A673 (cell line): Measurements from ENCODE around the gene OR4E2. TPM values are rescaled to one million over a fixed set of nuclear protein-coding genes. Genes with fewer than 3 reads are reported as not detected.
A peak's percentile ranks its signal among the peaks of the same experiment; 100 is the strongest.

ENCODE experiments used
- BruUV-seq: library from RNA; stranded (reverse); fragments of 400-500 nt; replicated peaks from 2 replicates; lab custom pipeline; 2021; lab: Mats Ljungman, UMichigan
- CTCF ChIA-PET: fragments of 300-600 bp; sonication (Branson Sonifier 250); formaldehyde crosslinking; loops from one replicate; lab custom pipeline; 2022; ENCODE audit warnings: antibody characterized with exemption; lab: Charles Lee
- POLR2A ChIA-PET: fragments of 300-600 bp; sonication (Branson Sonifier 250); formaldehyde crosslinking; loops from one replicate; lab custom pipeline; 2022; ENCODE audit warnings: antibody characterized with exemption; ENCODE audit not compliant: low non-redundant PET; lab: Charles Lee
- DNase-seq: peaks from one replicate; pipeline ENCODE4 v3.0.0-alpha.2; 2015; ENCODE audit warnings: low spot score
- H3K27ac ChIP-seq: fragments of 200-600 bp; sonication (generic); 2 replicates; pipeline ENCODE4 v1.5.1; 2016; ENCODE audit warnings: mixed run types, low read depth, mild to moderate bottlenecking, mixed read lengths, antibody characterized with exemption, low read length; ENCODE audit not compliant: poor library complexity, severe bottlenecking
- H3K27me3 ChIP-seq: fragments of 200-600 bp; sonication (generic); replicated peaks from 2 replicates; pipeline ENCODE4 v1.6.1; 2017; ENCODE audit warnings: mixed run types, low read depth, mild to moderate bottlenecking, mixed read lengths, antibody characterized with exemption, low read length; ENCODE audit not compliant: insufficient read depth, poor library complexity
- H3K36me3 ChIP-seq: fragments of 200-600 bp; sonication (generic); 2 replicates; pipeline ENCODE4 v1.6.1; 2016; ENCODE audit warnings: mixed run types, mild to moderate bottlenecking, mixed read lengths, antibody characterized with exemption, low read length; ENCODE audit not compliant: insufficient read depth, poor library complexity, severe bottlenecking
- H3K4me1 ChIP-seq: fragments of 200-600 bp; sonication (generic); 2 replicates; pipeline ENCODE4 v1.6.1; 2017; ENCODE audit warnings: mixed run types, mild to moderate bottlenecking, mixed read lengths, antibody characterized with exemption, low read length; ENCODE audit not compliant: insufficient read depth, poor library complexity, severe bottlenecking
- H3K4me3 ChIP-seq: fragments of 200-600 bp; sonication (generic); 2 replicates; pipeline ENCODE4 v1.5.1; 2016; ENCODE audit warnings: low read depth, mixed run types, mild to moderate bottlenecking, mixed read lengths, low read length; ENCODE audit not compliant: poor library complexity, severe bottlenecking
- H3K9me3 ChIP-seq: fragments of 200-600 bp; sonication (generic); 2 replicates; pipeline ENCODE4 v1.6.1; 2016; ENCODE audit warnings: mixed run types, low read depth, mild to moderate bottlenecking, mixed read lengths, antibody characterized with exemption, low read length; ENCODE audit not compliant: poor library complexity, severe bottlenecking
- EZH2 ChIP-seq: fragments of 200-600 bp; sonication (generic); IDR thresholded peaks from 2 replicates; pipeline ENCODE4 v1.6.1; 2017; ENCODE audit warnings: borderline replicate concordance, low read depth, mild to moderate bottlenecking, mixed read lengths, antibody characterized with exemption, low read length; ENCODE audit not compliant: poor library complexity, severe bottlenecking
- intact Hi-C: fragments of 100-400 bp; cut with micrococcal nuclease; formaldehyde crosslinking; loops from one replicate; pipeline ENCODE4 v1.10.0; 2022; ENCODE audit not compliant: unreplicated experiment
- total RNA-seq: library from RNA; stranded (reverse); gene quantifications from 2 replicates; pipeline ENCODE4 v1.2.3, GENCODE V29; 2021
- TF ChIP-seq, protein P1 (sequence below): fragments of 300-800, 200-600 bp; sonication (generic); conservative IDR thresholded peaks from 2 replicates; pipeline ENCODE4 v1.5.1; 2017; ENCODE audit warnings: low read depth, mild to moderate bottlenecking, antibody characterized with exemption, low read length, moderate library complexity, mixed read lengths

OR4E2 gene
- total RNA-seq, 1 experiment from 2014 or later: 10.8 TPM

DNA sequence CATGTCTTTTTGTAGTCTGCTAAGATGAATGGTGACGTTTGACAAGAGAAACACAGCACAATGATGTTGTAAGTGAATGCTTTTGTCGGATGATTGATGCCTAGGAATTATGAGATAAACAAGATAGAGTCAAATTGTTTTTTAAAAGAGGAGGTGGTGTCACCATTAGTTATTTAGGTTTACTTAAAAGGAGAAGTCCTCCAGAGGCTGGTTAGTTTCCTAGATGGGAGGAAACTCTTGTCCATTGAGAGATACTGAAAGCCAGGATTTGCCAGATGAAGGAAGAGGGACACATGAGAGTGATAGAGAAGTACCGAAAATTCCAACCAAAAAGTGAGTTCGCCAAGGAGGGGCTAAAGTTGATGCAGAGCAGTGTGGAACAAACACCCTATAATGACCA lies 18.8 kb upstream of the OR4E2 start, which contains the start of gene OR10G2:
Gene OR10G2, minus strand, starts transcription at position 101 of the 400 bp plus-strand sequence. Its CDS starts 98 bp downstream, at position 3.
- H3K9me3 ChIP-seq: no peaks in the 10 kb centered on the region
- no peaks in the 10 kb centered on the region for H3K36me3 ChIP-seq
- DNase-seq: no peak
- H3K27me3 ChIP-seq: no peaks in the 10 kb centered on the region
- no TSS peak for BruUV-seq
- H3K27ac ChIP-seq: no peak within 1 kb of the TSS
- ChIA-PET CTCF (no interaction called here), POLR2A (no interaction called here)
- intact Hi-C loops: no loop called here
- no peaks in the 10 kb centered on the region for H3K4me1 ChIP-seq
- TF ChIP-seq EZH2: no peak
- TF ChIP-seq, protein P1, sequence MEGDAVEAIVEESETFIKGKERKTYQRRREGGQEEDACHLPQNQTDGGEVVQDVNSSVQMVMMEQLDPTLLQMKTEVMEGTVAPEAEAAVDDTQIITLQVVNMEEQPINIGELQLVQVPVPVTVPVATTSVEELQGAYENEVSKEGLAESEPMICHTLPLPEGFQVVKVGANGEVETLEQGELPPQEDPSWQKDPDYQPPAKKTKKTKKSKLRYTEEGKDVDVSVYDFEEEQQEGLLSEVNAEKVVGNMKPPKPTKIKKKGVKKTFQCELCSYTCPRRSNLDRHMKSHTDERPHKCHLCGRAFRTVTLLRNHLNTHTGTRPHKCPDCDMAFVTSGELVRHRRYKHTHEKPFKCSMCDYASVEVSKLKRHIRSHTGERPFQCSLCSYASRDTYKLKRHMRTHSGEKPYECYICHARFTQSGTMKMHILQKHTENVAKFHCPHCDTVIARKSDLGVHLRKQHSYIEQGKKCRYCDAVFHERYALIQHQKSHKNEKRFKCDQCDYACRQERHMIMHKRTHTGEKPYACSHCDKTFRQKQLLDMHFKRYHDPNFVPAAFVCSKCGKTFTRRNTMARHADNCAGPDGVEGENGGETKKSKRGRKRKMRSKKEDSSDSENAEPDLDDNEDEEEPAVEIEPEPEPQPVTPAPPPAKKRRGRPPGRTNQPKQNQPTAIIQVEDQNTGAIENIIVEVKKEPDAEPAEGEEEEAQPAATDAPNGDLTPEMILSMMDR: no peak
- H3K4me3 ChIP-seq: no peak within 1 kb of the TSS

DNA sequence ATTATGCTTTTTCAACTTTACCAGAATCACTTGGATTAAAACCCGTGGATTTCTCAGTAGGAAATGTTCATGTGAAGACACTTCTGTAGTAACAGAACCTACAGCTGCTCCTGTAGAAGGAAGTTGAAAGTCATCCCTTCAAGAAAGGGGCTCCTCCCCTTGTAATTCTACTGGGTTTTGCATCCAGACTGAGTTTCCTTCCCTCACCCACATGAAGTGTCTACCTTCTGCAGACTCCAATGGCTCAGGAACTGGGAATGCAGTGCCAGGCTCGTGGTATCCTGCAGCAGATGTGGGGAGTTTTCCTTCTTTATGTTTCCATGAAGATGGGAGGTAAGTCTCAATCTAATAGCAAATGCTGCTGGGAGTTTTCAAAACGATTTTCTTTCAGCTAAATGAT lies 11.0 kb upstream of the OR4E2 start:
- peak overlapping the region; percentile 57 for H3K4me3 ChIP-seq
- peaks cover 42% of the 10 kb centered on the region for H3K36me3 ChIP-seq
- no peak for TF ChIP-seq EZH2
- TF ChIP-seq, protein P1: no peak
- H3K27me3 ChIP-seq: no peaks in the 10 kb centered on the region
- ChIA-PET POLR2A (interaction anchor here (0.7 to 1.1 kb wide), 2 partner anchors 9 to 1213 kb away, joined by 3 to 38 read pairs; no protein-coding TSS in a partner anchor), CTCF (interaction anchor here (0.6 to 1.8 kb wide), 3 partner anchors 81 to 271 kb away, joined by 4 to 6 read pairs (median 5); no protein-coding TSS in a partner anchor)
- no peaks in the 10 kb centered on the region for H3K9me3 ChIP-seq
- intact Hi-C loops: no loop called here
- H3K4me1 ChIP-seq: peaks cover 23% of the 10 kb centered on the region
- no TSS peak for BruUV-seq
- peak; percentile 73 for DNase-seq
- H3K27ac ChIP-seq: peak overlapping the region; percentile 84

DNA sequence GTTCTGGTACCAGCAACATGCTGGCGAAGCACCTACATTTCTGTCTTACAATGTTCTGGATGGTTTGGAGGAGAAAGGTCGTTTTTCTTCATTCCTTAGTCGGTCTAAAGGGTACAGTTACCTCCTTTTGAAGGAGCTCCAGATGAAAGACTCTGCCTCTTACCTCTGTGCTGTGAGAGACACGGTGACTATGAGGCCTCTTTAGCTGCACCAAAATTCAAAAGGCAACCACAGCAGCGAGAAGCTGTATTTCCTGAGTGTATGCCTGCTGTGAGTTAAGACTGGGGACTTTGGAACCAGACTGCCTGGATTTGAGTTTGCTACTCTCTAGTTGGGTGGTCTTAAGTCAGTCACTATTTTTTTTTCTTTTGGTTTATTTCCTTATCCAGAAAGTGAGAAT lies 10.2 kb upstream of the OR4E2 start:
- TF ChIP-seq, protein P1: no peak
- no peak for TF ChIP-seq EZH2
- H3K36me3 ChIP-seq: peaks cover 49% of the 10 kb centered on the region
- BruUV-seq: no TSS peak
- peak overlapping the region; percentile 57 for H3K4me3 ChIP-seq
- peaks cover 23% of the 10 kb centered on the region for H3K4me1 ChIP-seq
- H3K27ac ChIP-seq: peak overlapping the region; percentile 84
- no peak for DNase-seq
- intact Hi-C loops: no loop called here
- CTCF ChIA-PET: interaction anchor here (1.8 kb wide), 1 partner anchor 80 kb away, joined by 5 read pairs; no protein-coding TSS in a partner anchor
- no peaks in the 10 kb centered on the region for H3K27me3 ChIP-seq
- no peaks in the 10 kb centered on the region for H3K9me3 ChIP-seq
- POLR2A ChIA-PET: interaction anchor here (0.7 to 1.1 kb wide), 2 partner anchors 9 to 161 kb away, joined by 3 read pairs; no protein-coding TSS in a partner anchor
